ACC112 (cell line): Measurements from ENCODE around the gene SCD5.
A peak's percentile ranks its signal among the peaks of the same experiment; 100 is the strongest.

Experiments used
- H2AFZ ChIP-seq: fragments of 200-600 bp; sonication (generic); one replicate; pipeline ENCODE4 v1.6.0; 2017; ENCODE audit warnings: antibody characterized with exemption, low read length; ENCODE audit not compliant: unreplicated experiment
- H3K27ac ChIP-seq: fragments of 200-600 bp; sonication (generic); 2 replicates; pipeline ENCODE4 v1.5.1; 2014; ENCODE audit warnings: low read depth, mild to moderate bottlenecking, antibody characterized with exemption, low read length, moderate library complexity
- H3K27me3 ChIP-seq: fragments of 200-600 bp; sonication (generic); 2 replicates; pipeline ENCODE4 v1.6.1; 2014; ENCODE audit warnings: mild to moderate bottlenecking, antibody characterized with exemption, low read length, moderate library complexity, mixed read lengths; ENCODE audit not compliant: insufficient read depth
- H3K36me3 ChIP-seq: fragments of 200-600 bp; sonication (generic); 2 replicates; pipeline ENCODE4 v1.6.1; 2016; ENCODE audit warnings: mild to moderate bottlenecking, antibody characterized with exemption, low read length, moderate library complexity, mixed read lengths; ENCODE audit not compliant: insufficient read depth
- H3K4me1 ChIP-seq: fragments of 200-600 bp; sonication (generic); one replicate; pipeline ENCODE4 v1.6.1; 2016; ENCODE audit warnings: low read length, mixed read lengths; ENCODE audit not compliant: insufficient read depth, unreplicated experiment, control insufficient read depth
- H3K4me3 ChIP-seq: fragments of 200-600 bp; sonication (generic); 2 replicates; pipeline ENCODE4 v1.5.1; 2014; ENCODE audit warnings: mild to moderate bottlenecking, low read depth, low read length
- H3K79me2 ChIP-seq: fragments of 200-600 bp; sonication (generic); one replicate; pipeline ENCODE4 v1.6.0; 2016; ENCODE audit warnings: low read length; ENCODE audit not compliant: control insufficient read depth, unreplicated experiment, insufficient read depth

SCD5 gene

GRCh38 chr4:82706349-82707000 is 92.1 kb downstream of the SCD5 start:
- Histone ChIP-seq H3K4me1 (peaks cover 35% of the 10 kb centered on the region), H3K27ac (no peak overlapping the region), H2AFZ (no peak overlapping the region), H3K27me3 (no peaks in the 10 kb centered on the region), H3K36me3 (no peaks in the 10 kb centered on the region), H3K79me2 (no peaks in the 10 kb centered on the region), H3K4me3 (no peak overlapping the region)

- Histone ChIP-seq H3K4me1 (peaks cover 35% of the 10 kb centered on the region), H3K4me3 (no peak overlapping the region), H3K27ac (no peak overlapping the region), H2AFZ (no peak overlapping the region), H3K27me3 (no peaks in the 10 kb centered on the region), H3K36me3 (no peaks in the 10 kb centered on the region), H3K79me2 (no peaks in the 10 kb centered on the region)
Measured at GRCh38 chr4:82705928-82706300, 92.7 kb downstream of the SCD5 start.

GRCh38 chr4:82705169-82705927 is 93.2 kb downstream of the SCD5 start:
- Histone ChIP-seq H3K27me3 (no peaks in the 10 kb centered on the region), H3K4me1 (peaks cover 35% of the 10 kb centered on the region), H2AFZ (no peak overlapping the region), H3K4me3 (no peak overlapping the region), H3K27ac (peak overlapping the region; percentile 73), H3K79me2 (no peaks in the 10 kb centered on the region), H3K36me3 (no peaks in the 10 kb centered on the region)

- no peaks in the 10 kb centered on the region for H3K36me3 ChIP-seq
- no peaks in the 10 kb centered on the region for H3K79me2 ChIP-seq
- peak overlapping the region; percentile 15 for H2AFZ ChIP-seq
- peaks cover 34% of the 10 kb centered on the region for H3K4me1 ChIP-seq
- H3K4me3 ChIP-seq: no peak overlapping the region
- no peaks in the 10 kb centered on the region for H3K27me3 ChIP-seq
- H3K27ac ChIP-seq: peak overlapping the region; percentile 73
Measured at GRCh38 chr4:82704156-82704555, 94.4 kb downstream of the SCD5 start.

GRCh38 chr4:82698412-82698811 is 100.2 kb downstream of the SCD5 start:
- H3K4me3 ChIP-seq: no peak overlapping the region
- no peak overlapping the region for H3K27ac ChIP-seq
- no peaks in the 10 kb centered on the region for H3K79me2 ChIP-seq
- H3K4me1 ChIP-seq: no peaks in the 10 kb centered on the region
- H3K36me3 ChIP-seq: no peaks in the 10 kb centered on the region
- H2AFZ ChIP-seq: no peak overlapping the region
- no peaks in the 10 kb centered on the region for H3K27me3 ChIP-seq

GRCh38 chr4:82697561-82697960 is 101.0 kb downstream of the SCD5 start:
- Histone ChIP-seq H3K4me1 (no peaks in the 10 kb centered on the region), H3K27ac (no peak overlapping the region), H3K79me2 (no peaks in the 10 kb centered on the region), H3K27me3 (no peaks in the 10 kb centered on the region), H3K4me3 (no peak overlapping the region), H2AFZ (no peak overlapping the region), H3K36me3 (no peaks in the 10 kb centered on the region)

- Histone ChIP-seq H3K27me3 (no peaks in the 10 kb centered on the region), H2AFZ (no peak overlapping the region), H3K36me3 (no peaks in the 10 kb centered on the region), H3K4me3 (no peak overlapping the region), H3K4me1 (no peaks in the 10 kb centered on the region), H3K79me2 (no peaks in the 10 kb centered on the region), H3K27ac (no peak overlapping the region)
Measured at GRCh38 chr4:82696117-82696860, 102.3 kb downstream of the SCD5 start.

GRCh38 chr4:82694892-82695291 is 103.7 kb downstream of the SCD5 start:
- H3K4me1 ChIP-seq: no peaks in the 10 kb centered on the region
- H2AFZ ChIP-seq: no peak overlapping the region
- no peak overlapping the region for H3K27ac ChIP-seq
- H3K27me3 ChIP-seq: no peaks in the 10 kb centered on the region
- H3K79me2 ChIP-seq: no peaks in the 10 kb centered on the region
- no peak overlapping the region for H3K4me3 ChIP-seq
- H3K36me3 ChIP-seq: no peaks in the 10 kb centered on the region

- Histone ChIP-seq H3K36me3 (no peaks in the 10 kb centered on the region), H2AFZ (no peak overlapping the region), H3K27ac (no peak overlapping the region), H3K4me1 (no peaks in the 10 kb centered on the region), H3K4me3 (no peak overlapping the region), H3K79me2 (no peaks in the 10 kb centered on the region), H3K27me3 (no peaks in the 10 kb centered on the region)
Measured at GRCh38 chr4:82694046-82694445, 104.5 kb downstream of the SCD5 start.

GRCh38 chr4:82692101-82692780 is 106.4 kb downstream of the SCD5 start:
- Histone ChIP-seq H3K27me3 (no peaks in the 10 kb centered on the region), H3K4me3 (no peak overlapping the region), H3K4me1 (no peaks in the 10 kb centered on the region), H3K36me3 (no peaks in the 10 kb centered on the region), H3K79me2 (no peaks in the 10 kb centered on the region), H3K27ac (no peak overlapping the region), H2AFZ (no peak overlapping the region)
